Keratinocyte (primary cell): ENCODE measurements around the gene TPD52L1. TPM values are rescaled to one million over a fixed set of nuclear protein-coding genes. Genes with fewer than 3 reads are reported as not detected.
A peak's percentile ranks its signal among the peaks of the same experiment; 100 is the strongest.

Experiments used
- DNase-seq: peaks from one replicate; pipeline ENCODE4 v3.0.0-alpha.2; 2011; ENCODE audit warnings: low read depth, missing footprints, low spot score
- FAIRE-seq: peaks from 2 replicates; lab custom pipeline; 2011; peaks lifted over from hg19 to GRCh38; lab: Jason Lieb, UNC
- H2AFZ ChIP-seq: 2 replicates; pipeline ENCODE4 v1.6.0; 2012; ENCODE audit warnings: low read length, control low read depth, inconsistent platforms; ENCODE audit not compliant: control insufficient read depth
- H3K27ac ChIP-seq: 2 replicates; pipeline ENCODE4 v1.5.1; 2011; ENCODE audit warnings: low read length; ENCODE audit not compliant: control insufficient read depth, insufficient read depth
- H3K27me3 ChIP-seq: 3 replicates; pipeline ENCODE4 v1.6.0; 2011; ENCODE audit warnings: low read length; ENCODE audit not compliant: control insufficient read depth, insufficient read depth; ENCODE audit errors: extremely low read depth
- H3K36me3 ChIP-seq, 2 experiments: 2 replicates in 1 of 2; 3 replicates in 1 of 2; pipeline ENCODE4 v1.5.1; 2011; ENCODE audit warnings: low read length in 2 of 2, mild to moderate bottlenecking in 1 of 2; ENCODE audit not compliant: control insufficient read depth in 2 of 2, insufficient read depth in 2 of 2; ENCODE audit errors: extremely low read depth in 1 of 2
- H3K4me1 ChIP-seq: 3 replicates; pipeline ENCODE4 v1.5.1; 2011; ENCODE audit warnings: low read length; ENCODE audit not compliant: control insufficient read depth, insufficient read depth; ENCODE audit errors: extremely low read depth
- H3K4me2 ChIP-seq: 3 replicates; pipeline ENCODE4 v1.6.0; 2011; ENCODE audit warnings: low read depth, low read length; ENCODE audit not compliant: control insufficient read depth, insufficient read depth; ENCODE audit errors: extremely low read depth
- H3K4me3 ChIP-seq, 3 experiments: fragments of 200-600 bp in 1 of 3; sonication (generic) in 1 of 3; 2 replicates in 2 of 3; 3 replicates in 1 of 3; pipeline ENCODE4 v1.5.1; 2011 to 2016; ENCODE audit warnings: low read length in 3 of 3, mild to moderate bottlenecking in 3 of 3, control low read depth in 2 of 3, inconsistent platforms in 1 of 3, low read depth in 1 of 3, mixed read lengths in 1 of 3, mixed run types in 1 of 3, moderate library complexity in 1 of 3; ENCODE audit not compliant: control insufficient read depth in 2 of 3, insufficient read depth in 2 of 3; ENCODE audit errors: extremely low read depth in 1 of 3
- H3K79me2 ChIP-seq: 2 replicates; pipeline ENCODE4 v1.6.0; 2012; ENCODE audit warnings: low read length; ENCODE audit not compliant: control insufficient read depth, insufficient read depth
- H3K9ac ChIP-seq: 3 replicates; pipeline ENCODE4 v1.6.0; 2011; ENCODE audit warnings: low read length; ENCODE audit not compliant: control insufficient read depth, insufficient read depth; ENCODE audit errors: extremely low read depth
- H3K9me1 ChIP-seq: 3 replicates; pipeline ENCODE4 v1.6.0; 2011; ENCODE audit warnings: low read length; ENCODE audit not compliant: control insufficient read depth, insufficient read depth; ENCODE audit errors: extremely low read depth
- H3K9me3 ChIP-seq: 2 replicates; pipeline ENCODE4 v1.5.1; 2012; ENCODE audit warnings: low read depth, low read length; ENCODE audit not compliant: control insufficient read depth
- H4K20me1 ChIP-seq: 3 replicates; pipeline ENCODE4 v1.6.0; 2011; ENCODE audit warnings: low read length; ENCODE audit not compliant: control insufficient read depth, insufficient read depth; ENCODE audit errors: extremely low read depth
- CTCF ChIP-seq, 3 experiments: IDR thresholded peaks in 1 of 3; conservative IDR thresholded peaks in 1 of 3; optimal IDR thresholded peaks in 1 of 3; 2 replicates in 2 of 3; 3 replicates in 1 of 3; pipeline versions ENCODE3 to v1.5.1; 2011; ENCODE audit warnings: low read length in 3 of 3, mild to moderate bottlenecking in 3 of 3, moderate library complexity in 2 of 3, control low read depth in 1 of 3, inconsistent platforms in 1 of 3; ENCODE audit not compliant: insufficient read depth in 2 of 3; ENCODE audit errors: extremely low read depth in 1 of 3
- EZH2 ChIP-seq: IDR thresholded peaks from one replicate; pipeline ENCODE4 v1.6.1; 2012; ENCODE audit warnings: inconsistent platforms, mild to moderate bottlenecking, low read length, moderate library complexity
- dilution Hi-C: fragments of 300-500 bp; cut with MboI; formaldehyde crosslinking; loops from one replicate; pipeline ENCODE4 v1.7.0; 2020; ENCODE audit warnings: low sequenced_read_pairs; ENCODE audit not compliant: extremely low pct_ligation_motif_present
- polyA plus RNA-seq, 5 experiments: library from polyadenylated mRNA; depleted of rRNA in 3 of 5; stranded (reverse) in 3 of 5; stranded (forward) in 1 of 5; unstranded in 1 of 5; fragments of >200 nt; gene quantifications; 1 replicate in 1 of 5; 2 replicates in 3 of 5; 3 replicates in 1 of 5; pipeline versions ENCODE4 v1.2.1 to v1.2.3, GENCODE V29; 2011 to 2012; ENCODE audit warnings: missing spikeins in 2 of 5, low read depth in 1 of 5, low replicate concordance in 1 of 5

The TPD52L1 gene
- polyA plus RNA-seq, 1 donor (not counting 4 experiments of a cell fraction or from before 2014, with no cell fraction given) = 135 TPM

DNA sequence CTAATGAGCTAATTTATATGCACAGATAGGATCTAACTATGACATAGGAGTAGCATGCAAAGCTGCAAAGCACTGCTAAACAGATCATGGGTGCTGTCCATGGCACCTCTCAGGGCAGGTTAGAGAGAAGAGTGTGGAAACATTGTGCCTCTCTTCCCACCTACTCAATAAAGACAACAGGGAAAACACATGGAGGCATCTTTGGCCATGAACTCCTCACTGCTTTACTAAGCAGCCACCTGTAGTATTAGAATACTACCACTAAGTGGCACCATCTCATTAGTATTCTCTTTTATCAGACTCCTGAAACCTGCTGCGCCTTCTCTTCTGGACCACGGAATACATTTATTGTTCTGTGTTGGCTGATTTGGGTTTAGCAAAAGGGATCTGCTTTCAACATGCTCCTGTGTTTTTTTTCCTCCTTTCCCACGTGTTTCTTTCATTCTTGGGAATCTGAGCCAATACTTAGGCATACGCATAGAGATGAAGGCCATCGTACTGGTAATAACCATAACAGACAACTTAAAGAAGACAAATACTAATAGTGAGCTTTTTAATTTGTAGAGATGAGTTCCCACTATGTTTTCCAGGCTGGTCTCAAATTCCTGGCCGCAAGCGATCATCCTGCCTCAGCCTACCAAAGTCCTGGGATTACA, 157.5 kb downstream of the TPD52L1 start:
- no peak for DNase-seq
- peak; percentile 76 for FAIRE-seq
- dilution Hi-C loops = no loop called here

DNA sequence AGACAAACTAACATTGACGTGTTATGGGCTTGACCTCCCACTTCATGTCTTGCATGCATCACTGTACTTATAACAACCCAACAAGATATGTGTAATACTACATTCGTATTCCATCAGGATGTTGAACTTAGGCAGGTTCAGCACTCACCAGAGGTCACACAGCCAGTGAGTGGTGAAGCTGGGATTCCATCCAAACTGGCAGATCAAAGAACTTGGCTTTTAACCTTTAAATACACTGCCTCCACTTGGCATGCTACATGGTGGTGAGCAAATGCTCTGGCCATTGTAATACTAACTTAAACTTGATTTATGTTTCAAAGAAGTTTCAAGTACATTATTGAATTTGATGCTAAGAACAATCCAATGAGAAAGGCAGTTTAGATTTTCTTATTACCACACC, 158.9 kb downstream of the TPD52L1 start:
- no peak overlapping the region for H2AFZ ChIP-seq
- dilution Hi-C loops = no loop called here
- no peaks in the 10 kb centered on the region for H3K36me3 ChIP-seq
- no peak overlapping the region for H3K4me2 ChIP-seq
- no peaks in the 10 kb centered on the region for H3K79me2 ChIP-seq
- H3K27ac ChIP-seq = no peak overlapping the region
- H3K27me3 ChIP-seq = no peaks in the 10 kb centered on the region
- FAIRE-seq = no peak
- H3K9me3 ChIP-seq = no peaks in the 10 kb centered on the region
- DNase-seq = no peak
- TF ChIP-seq EZH2 (no peak), CTCF (optimal IDR thresholded peaks at IDR 0.05 in 1 of 3, IDR thresholded peaks at IDR 0.05 in 1 of 3, conservative IDR thresholded peaks at IDR 0.05 in 1 of 3; ENCODE audit: extremely low read depth in 1 of 3, insufficient read depth in 2 of 3, low read length in 3 of 3) (no peak)
- H3K9me1 ChIP-seq = no peaks in the 10 kb centered on the region
- H4K20me1 ChIP-seq = no peaks in the 10 kb centered on the region
- H3K4me1 ChIP-seq = no peaks in the 10 kb centered on the region
- no peak overlapping the region for H3K9ac ChIP-seq
- H3K4me3 ChIP-seq = no peak overlapping the region

More for the DNA sequence above, 157.5 kb downstream of the TPD52L1 start:
- Histone ChIP-seq H3K9ac (no peak overlapping the region), H3K4me1 (no peaks in the 10 kb centered on the region), H4K20me1 (no peaks in the 10 kb centered on the region), H3K36me3 (no peaks in the 10 kb centered on the region), H3K9me1 (no peaks in the 10 kb centered on the region), H3K4me3 (no peak overlapping the region), H3K9me3 (no peaks in the 10 kb centered on the region), H3K4me2 (no peak overlapping the region), H3K27me3 (no peaks in the 10 kb centered on the region), H2AFZ (no peak overlapping the region), H3K79me2 (no peaks in the 10 kb centered on the region), H3K27ac (no peak overlapping the region)
- peak; percentile 42 to 81 (median 73) for TF ChIP-seq CTCF (optimal IDR thresholded peaks at IDR 0.05 in 1 of 3, IDR thresholded peaks at IDR 0.05 in 1 of 3, conservative IDR thresholded peaks at IDR 0.05 in 1 of 3; ENCODE audit: extremely low read depth in 1 of 3, insufficient read depth in 2 of 3, low read length in 3 of 3)
- no peak for TF ChIP-seq EZH2
